DOHH2 (cell line): Measurements from ENCODE around the gene DUSP8.

Experiments used
- H3F3A ChIP-seq: fragments of 200-600 bp; sonication (generic), shearing (Covaris generic); 2 replicates; pipeline ENCODE4 v1.6.0; 2016; ENCODE audit warnings: antibody characterized with exemption, mild to moderate bottlenecking; ENCODE audit not compliant: control insufficient read depth, insufficient read depth
- H3K27ac ChIP-seq: fragments of 200-600 bp; sonication (generic); 2 replicates; pipeline ENCODE4 v1.5.1; 2014; ENCODE audit warnings: low read depth, mild to moderate bottlenecking, low read length, moderate library complexity
- H3K27me3 ChIP-seq: fragments of 200-600 bp; sonication (generic); 2 replicates; pipeline ENCODE4 v1.6.1; 2014; ENCODE audit warnings: mild to moderate bottlenecking, low read length, mixed read lengths; ENCODE audit not compliant: control insufficient read depth
- H3K36me3 ChIP-seq: fragments of 200-600 bp; sonication (generic); 2 replicates; pipeline ENCODE4 v1.6.1; 2014; ENCODE audit warnings: mild to moderate bottlenecking, low read length, moderate library complexity, mixed read lengths; ENCODE audit not compliant: control insufficient read depth
- H3K4me1 ChIP-seq: fragments of 200-600 bp; sonication (generic); 2 replicates; pipeline ENCODE4 v1.6.1; 2014; ENCODE audit warnings: mild to moderate bottlenecking, low read length, mixed read lengths; ENCODE audit not compliant: control insufficient read depth
- H3K4me2 ChIP-seq: fragments of 200-600 bp; sonication (generic); 2 replicates; pipeline ENCODE4 v1.6.0; 2014; ENCODE audit warnings: mild to moderate bottlenecking, low read length, moderate library complexity
- H3K4me3 ChIP-seq: fragments of 200-600 bp; sonication (generic); 2 replicates; pipeline ENCODE4 v1.5.1; 2014; ENCODE audit warnings: mild to moderate bottlenecking, low read length, mixed read lengths
- H3K79me2 ChIP-seq: fragments of 200-600 bp; sonication (generic); 2 replicates; pipeline ENCODE4 v1.6.1; 2014; ENCODE audit warnings: mild to moderate bottlenecking, low read length, mixed read lengths; ENCODE audit not compliant: control insufficient read depth
- H3K9me2 ChIP-seq: fragments of 200-600 bp; sonication (generic); replicated peaks from 2 replicates; pipeline ENCODE4 v1.6.1; 2014; ENCODE audit warnings: mild to moderate bottlenecking, low read length, mixed read lengths; ENCODE audit not compliant: control insufficient read depth
- H3K9me3 ChIP-seq: fragments of 200-600 bp; sonication (generic); 2 replicates; pipeline ENCODE4 v1.6.1; 2014; ENCODE audit warnings: antibody characterized with exemption, low read length, mixed read lengths; ENCODE audit not compliant: control insufficient read depth, insufficient read depth
- H4K20me1 ChIP-seq: fragments of 200-600 bp; sonication (generic); 2 replicates; pipeline ENCODE4 v1.6.0; 2014; ENCODE audit warnings: low read depth, mild to moderate bottlenecking, antibody characterized with exemption, low read length, moderate library complexity; ENCODE audit not compliant: control insufficient read depth, insufficient read depth
- CTCF ChIP-seq: fragments of 200-600 bp; sonication (generic); IDR thresholded peaks from one replicate; pipeline ENCODE4 v1.5.1; 2014; ENCODE audit warnings: antibody characterized with exemption, mild to moderate bottlenecking, low read depth, low read length; ENCODE audit not compliant: poor library complexity, severe bottlenecking

DUSP8 gene

GRCh38 chr11:1504138-1504537 is 67.9 kb downstream of the DUSP8 start:
- Histone ChIP-seq H3K79me2 (peaks cover 72% of the 10 kb centered on the region), H3K9me2 (no peaks in the 10 kb centered on the region), H3K4me1 (peaks cover 4% of the 10 kb centered on the region; the same call in 1 of the 2 replicates), H3K4me2 (no peak overlapping the region), H3K27me3 (no peaks in the 10 kb centered on the region), H3K36me3 (no peaks in the 10 kb centered on the region), H3K27ac (no peak overlapping the region), H3K9me3 (peaks cover 14% of the 10 kb centered on the region; the same call in 1 of the 2 replicates), H3F3A (no peaks in the 10 kb centered on the region), H3K4me3 (no peak overlapping the region), H4K20me1 (no peaks in the 10 kb centered on the region)
- no peak for TF ChIP-seq CTCF
